MCF 10A (cell line): Measurements from ENCODE around the gene MYO1E. TPM values are rescaled to one million over a fixed set of nuclear protein-coding genes. Genes with fewer than 3 reads are reported as not detected.
A peak's percentile ranks its signal among the peaks of the same experiment; 100 is the strongest.

Source experiments
- BruUV-seq: library from RNA; stranded (reverse); fragments of 400-500 nt; replicated peaks from 2 replicates; lab custom pipeline; 2021; lab: Mats Ljungman, UMichigan
- CTCF ChIA-PET: fragments of 300-600 bp; sonication (Branson Sonifier 250); formaldehyde crosslinking; extraction: SDS; loops from one replicate; lab custom pipeline; 2021; ENCODE audit warnings: antibody characterized with exemption, inconsistent platforms; lab: Yijun Ruan, JAX
- POLR2A ChIA-PET: fragments of 300-600, 350-650 bp; sonication (Branson Sonifier 250); formaldehyde crosslinking; extraction: SDS; loops from one replicate; lab custom pipeline; 2020; ENCODE audit warnings: antibody characterized with exemption, inconsistent platforms; lab: Yijun Ruan, JAX
- DNase-seq: peaks from one replicate; pipeline ENCODE4 v3.0.0-alpha.2; 2018; ENCODE audit not compliant: unreplicated experiment
- H3K27ac Mint-ChIP-seq: one replicate; pipeline ENCODE4 v1.8.0; 2022; ENCODE audit warnings: mild to moderate bottlenecking, low read depth, mixed read lengths; ENCODE audit not compliant: unreplicated experiment
- H3K27me3 Mint-ChIP-seq: one replicate; pipeline ENCODE4 v1.8.0; 2022; ENCODE audit warnings: mixed read lengths; ENCODE audit not compliant: insufficient read depth, unreplicated experiment
- H3K36me3 Mint-ChIP-seq: one replicate; pipeline ENCODE4 v1.8.0; 2022; ENCODE audit warnings: mild to moderate bottlenecking, moderate library complexity, mixed read lengths; ENCODE audit not compliant: insufficient read depth, unreplicated experiment
- H3K4me1 Mint-ChIP-seq: one replicate; pipeline ENCODE4 v1.8.0; 2022; ENCODE audit warnings: mixed read lengths; ENCODE audit not compliant: insufficient read depth, unreplicated experiment
- H3K4me3 Mint-ChIP-seq: one replicate; pipeline ENCODE4 v1.8.0; 2022; ENCODE audit warnings: mild to moderate bottlenecking, moderate library complexity, mixed read lengths; ENCODE audit not compliant: unreplicated experiment
- H3K9me3 Mint-ChIP-seq: one replicate; pipeline ENCODE4 v1.8.0; 2022; ENCODE audit warnings: mixed read lengths; ENCODE audit not compliant: unreplicated experiment
- CTCF ChIP-seq: fragments of 200-600 bp; IDR thresholded peaks from one replicate; pipeline ENCODE4 v1.8.0; 2022; ENCODE audit warnings: antibody characterized with exemption, mild to moderate bottlenecking; ENCODE audit not compliant: unreplicated experiment
- intact Hi-C: fragments of 100-400 bp; cut with micrococcal nuclease; formaldehyde crosslinking; loops from 2 replicates; pipeline ENCODE4 v1.14.1; 2022
- total RNA-seq: library from RNA; stranded (reverse); gene quantifications from 2 replicates; pipeline ENCODE4 v1.2.3, GENCODE V29; 2022

The MYO1E gene
- total RNA-seq, 1 experiment from 2014 or later = 121 TPM

GRCh38 chr15:59154243-59154642, 218.4 kb downstream of the MYO1E start:
- no peak for DNase-seq
- TF ChIP-seq CTCF = no peak
- Mint-ChIP-seq H3K27me3 (no peaks in the 10 kb centered on the region), H3K36me3 (peaks cover 48% of the 10 kb centered on the region), H3K9me3 (no peaks in the 10 kb centered on the region), H3K4me1 (no peaks in the 10 kb centered on the region), H3K27ac (no peak overlapping the region), H3K4me3 (no peak overlapping the region)
- BruUV-seq = no TSS peak
- intact Hi-C loops = no loop called here
- ChIA-PET CTCF (interaction anchor here (1.8 kb wide), 1 partner anchor 339 kb away, joined by 3 read pairs; no protein-coding TSS in a partner anchor), POLR2A (no interaction called here)

GRCh38 chr15:59153466-59153865, 219.2 kb downstream of the MYO1E start:
- CTCF ChIA-PET = interaction anchor here (1.8 kb wide), 1 partner anchor 340 kb away, joined by 3 read pairs; no protein-coding TSS in a partner anchor

GRCh38 chr15:59152694-59153450, 219.8 kb downstream of the MYO1E start:
- intact Hi-C loops = no loop called here
- Mint-ChIP-seq H3K4me1 (no peaks in the 10 kb centered on the region), H3K9me3 (no peaks in the 10 kb centered on the region), H3K36me3 (peaks cover 40% of the 10 kb centered on the region), H3K27me3 (no peaks in the 10 kb centered on the region), H3K4me3 (no peak overlapping the region), H3K27ac (peak overlapping the region; percentile 46)
- DNase-seq = no peak
- BruUV-seq = no TSS peak
- TF ChIP-seq CTCF = no peak
- ChIA-PET POLR2A (interaction anchor here (1.2 kb wide), 1 partner anchor 13 kb away, joined by 4 read pairs; no protein-coding TSS in a partner anchor), CTCF (interaction anchor here (0.7 to 1.8 kb wide), 2 partner anchors 55 to 340 kb away, joined by 3 read pairs; no protein-coding TSS in a partner anchor)

More at GRCh38 chr15:59153466-59153865, 219.2 kb downstream of the MYO1E start:
- DNase-seq = no peak
- H3K9me3 Mint-ChIP-seq = no peaks in the 10 kb centered on the region
- POLR2A ChIA-PET = no interaction called here
- intact Hi-C loops = no loop called here
- H3K27ac Mint-ChIP-seq = peak overlapping the region; percentile 46
- BruUV-seq = no TSS peak
- H3K4me3 Mint-ChIP-seq = no peak overlapping the region
- H3K27me3 Mint-ChIP-seq = no peaks in the 10 kb centered on the region
- no peak for TF ChIP-seq CTCF
- no peaks in the 10 kb centered on the region for H3K4me1 Mint-ChIP-seq
- peaks cover 46% of the 10 kb centered on the region for H3K36me3 Mint-ChIP-seq

GRCh38 chr15:59150185-59150584, 222.5 kb downstream of the MYO1E start:
- H3K4me1 Mint-ChIP-seq = no peaks in the 10 kb centered on the region
- ChIA-PET CTCF (interaction anchor here (1.1 kb wide), 1 partner anchor 351 kb away, joined by 3 read pairs; no protein-coding TSS in a partner anchor), POLR2A (interaction anchor here (1.1 to 1.5 kb wide), 2 partner anchors 15 to 21 kb away, joined by 3 to 6 read pairs; no protein-coding TSS in a partner anchor)
- no TSS peak for BruUV-seq
- H3K36me3 Mint-ChIP-seq = peaks cover 60% of the 10 kb centered on the region
- no peak for TF ChIP-seq CTCF
- peak overlapping the region; percentile 18 for H3K27ac Mint-ChIP-seq
- intact Hi-C loops = no loop called here
- DNase-seq = no peak
- H3K9me3 Mint-ChIP-seq = no peaks in the 10 kb centered on the region
- no peak overlapping the region for H3K4me3 Mint-ChIP-seq
- H3K27me3 Mint-ChIP-seq = no peaks in the 10 kb centered on the region
